ENCODE data around the gene FBXL7.

Gene FBXL7

DNA sequence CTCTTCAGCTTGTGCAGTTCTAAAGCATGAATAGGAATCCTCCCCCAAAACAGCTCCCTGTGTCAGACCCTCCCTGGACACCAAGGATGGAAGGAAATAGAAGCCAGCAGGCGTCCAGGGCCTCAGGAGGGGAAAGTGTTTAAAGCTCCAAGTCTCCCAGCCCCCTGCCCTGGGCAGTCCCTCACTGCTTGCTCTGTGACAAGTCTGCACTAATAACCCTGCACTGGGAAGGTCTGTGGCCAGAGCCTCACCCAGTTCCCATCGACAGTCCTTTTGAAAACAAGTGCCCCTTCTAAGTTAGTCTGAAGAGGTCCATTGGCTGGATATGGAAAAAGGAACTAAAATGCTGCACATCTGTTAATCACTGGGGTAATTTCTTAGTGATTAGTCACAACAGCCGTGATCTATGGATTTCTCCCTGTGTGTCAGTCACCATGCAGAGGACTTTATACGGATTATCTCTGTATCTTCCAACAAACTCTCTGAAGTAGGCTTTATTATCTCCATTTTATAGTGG is 195.3 kb downstream of the FBXL7 start:
- no peaks in the 10 kb centered on the region for H3K9me3 ChIP-seq (ENCODE audit: insufficient read depth, low read length)
- no peak overlapping the region for H3K9ac ChIP-seq (ENCODE audit: low read length)
- TF ChIP-seq CTCF (IDR thresholded peaks at IDR 0.05; ENCODE audit: low read depth, low read length) (no peak), EZH2phosphoT487 (IDR thresholded peaks at IDR 0.05; ENCODE audit: low read depth) (no peak)
- no peak overlapping the region for H3K4me3 ChIP-seq (ENCODE audit: low read length)
- H3K27me3 ChIP-seq (ENCODE audit: low read depth, low read length): no peaks in the 10 kb centered on the region
- H4K20me1 ChIP-seq (ENCODE audit: insufficient read depth, low read length): no peaks in the 10 kb centered on the region
- H3K36me3 ChIP-seq (replicated peaks; ENCODE audit: low read depth, low read length): no peaks in the 10 kb centered on the region
- H3K79me2 ChIP-seq (ENCODE audit: low read length): no peaks in the 10 kb centered on the region
- no peaks in the 10 kb centered on the region for H3K4me1 ChIP-seq (ENCODE audit: low read length)
- H3K4me2 ChIP-seq (ENCODE audit: low read length): no peak overlapping the region
- no peak overlapping the region for H3K27ac ChIP-seq (ENCODE audit: low read length)
- H2AFZ ChIP-seq (ENCODE audit: low read depth, low read length): no peak overlapping the region

DNA sequence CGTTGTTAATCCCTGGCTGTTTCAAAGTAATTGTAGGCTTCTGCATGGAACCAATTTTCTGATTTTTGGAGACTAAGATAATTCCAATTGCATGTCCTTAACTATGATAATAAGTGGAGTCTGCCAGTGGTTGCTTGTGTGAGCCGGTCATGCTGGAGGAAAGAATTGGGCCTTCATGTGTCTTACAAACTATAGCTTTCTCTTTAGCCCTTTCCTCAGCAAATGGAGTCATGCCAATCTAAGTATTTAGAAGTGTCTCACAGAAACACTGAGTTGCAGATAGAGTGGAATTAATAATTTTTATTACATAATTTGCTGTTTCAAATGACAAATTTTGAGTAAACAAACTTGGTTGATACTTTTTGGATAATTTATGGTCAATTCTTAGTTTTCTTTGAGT is 200.4 kb downstream of the FBXL7 start:
- Histone ChIP-seq H4K20me1 (ENCODE audit: insufficient read depth, low read length) (no peaks in the 10 kb centered on the region), H3K36me3 (replicated peaks; ENCODE audit: low read depth, low read length) (no peaks in the 10 kb centered on the region), H3K27me3 (ENCODE audit: low read depth, low read length) (no peaks in the 10 kb centered on the region), H3K4me3 (ENCODE audit: low read length) (no peak overlapping the region), H3K4me1 (ENCODE audit: low read length) (no peaks in the 10 kb centered on the region), H2AFZ (ENCODE audit: low read depth, low read length) (no peak overlapping the region), H3K9me3 (ENCODE audit: insufficient read depth, low read length) (no peaks in the 10 kb centered on the region), H3K4me2 (ENCODE audit: low read length) (no peak overlapping the region), H3K9ac (ENCODE audit: low read length) (no peak overlapping the region), H3K79me2 (ENCODE audit: low read length) (no peaks in the 10 kb centered on the region), H3K27ac (ENCODE audit: low read length) (no peak overlapping the region)
- no peak for TF ChIP-seq CTCF (IDR thresholded peaks at IDR 0.05; ENCODE audit: low read depth, low read length)
- no peak for TF ChIP-seq EZH2phosphoT487 (IDR thresholded peaks at IDR 0.05; ENCODE audit: low read depth)

- H4K20me1 ChIP-seq (ENCODE audit: insufficient read depth, low read length): no peaks in the 10 kb centered on the region
- no peak overlapping the region for H3K27ac ChIP-seq (ENCODE audit: low read length)
- no peaks in the 10 kb centered on the region for H3K9me3 ChIP-seq (ENCODE audit: insufficient read depth, low read length)
- H3K4me1 ChIP-seq (ENCODE audit: low read length): no peaks in the 10 kb centered on the region
- H3K4me2 ChIP-seq (ENCODE audit: low read length): no peak overlapping the region
- no peaks in the 10 kb centered on the region for H3K79me2 ChIP-seq (ENCODE audit: low read length)
- H3K4me3 ChIP-seq (ENCODE audit: low read length): no peak overlapping the region
- H3K27me3 ChIP-seq (ENCODE audit: low read depth, low read length): no peaks in the 10 kb centered on the region
- H2AFZ ChIP-seq (ENCODE audit: low read depth, low read length): no peak overlapping the region
- no peaks in the 10 kb centered on the region for H3K36me3 ChIP-seq (replicated peaks; ENCODE audit: low read depth, low read length)
- H3K9ac ChIP-seq (ENCODE audit: low read length): no peak overlapping the region
- TF ChIP-seq EZH2phosphoT487 (IDR thresholded peaks at IDR 0.05; ENCODE audit: low read depth): no peak
- no peak for TF ChIP-seq CTCF (IDR thresholded peaks at IDR 0.05; ENCODE audit: low read depth, low read length)
Observed at GRCh38 chr5:15702102-15702501, 202.1 kb downstream of the FBXL7 start.

- Histone ChIP-seq H3K4me1 (ENCODE audit: low read length) (no peaks in the 10 kb centered on the region), H3K36me3 (replicated peaks; ENCODE audit: low read depth, low read length) (no peaks in the 10 kb centered on the region), H3K27ac (ENCODE audit: low read length) (no peak overlapping the region), H3K79me2 (ENCODE audit: low read length) (no peaks in the 10 kb centered on the region), H3K9me3 (ENCODE audit: insufficient read depth, low read length) (no peaks in the 10 kb centered on the region), H3K27me3 (ENCODE audit: low read depth, low read length) (no peaks in the 10 kb centered on the region), H3K9ac (ENCODE audit: low read length) (no peak overlapping the region), H3K4me3 (ENCODE audit: low read length) (no peak overlapping the region), H3K4me2 (ENCODE audit: low read length) (no peak overlapping the region), H2AFZ (ENCODE audit: low read depth, low read length) (no peak overlapping the region), H4K20me1 (ENCODE audit: insufficient read depth, low read length) (no peaks in the 10 kb centered on the region)
- no peak for TF ChIP-seq CTCF (IDR thresholded peaks at IDR 0.05; ENCODE audit: low read depth, low read length)
Observed at GRCh38 chr5:15703901-15704300, 203.9 kb downstream of the FBXL7 start.

All from OCI-LY3 (cell line).